ENCODE data around the gene EPN2. TPM values are rescaled to one million over a fixed set of nuclear protein-coding genes. Genes with fewer than 3 reads are reported as not detected.

The EPN2 gene
- total RNA-seq, 1 donor from 2014 or later: 74.5 TPM

DNA sequence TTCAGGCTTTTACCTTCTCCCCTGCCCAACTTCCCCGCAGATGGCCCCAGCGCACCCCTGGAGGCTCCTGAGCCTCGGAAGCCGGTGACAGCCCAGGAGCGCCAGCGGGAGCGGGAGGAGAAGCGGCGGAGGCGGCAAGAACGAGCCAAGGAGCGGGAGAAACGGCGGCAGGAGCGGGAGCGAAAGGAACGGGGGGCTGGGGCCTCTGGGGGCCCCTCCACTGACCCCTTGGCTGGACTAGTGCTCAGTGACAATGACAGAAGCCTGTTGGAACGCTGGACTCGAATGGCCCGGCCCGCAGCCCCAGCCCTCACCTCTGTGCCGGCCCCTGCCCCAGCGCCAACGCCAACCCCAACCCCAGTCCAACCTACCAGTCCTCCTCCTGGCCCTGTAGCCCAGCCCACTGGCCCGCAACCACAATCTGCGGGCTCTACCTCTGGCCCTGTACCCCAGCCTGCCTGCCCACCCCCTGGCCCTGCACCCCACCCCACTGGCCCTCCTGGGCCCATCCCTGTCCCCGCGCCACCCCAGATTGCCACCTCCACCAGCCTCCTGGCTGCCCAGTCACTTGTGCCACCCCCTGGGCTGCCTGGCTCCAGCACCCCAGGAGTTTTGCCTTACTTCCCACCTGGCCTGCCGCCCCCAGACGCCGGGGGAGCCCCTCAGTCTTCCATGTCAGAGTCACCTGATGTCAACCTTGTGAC, 144.7 kb downstream of the EPN2 start:
- H3K27ac Mint-ChIP-seq (ENCODE audit: unreplicated experiment): no peak overlapping the region
- peaks cover 12% of the 10 kb centered on the region for H3K4me1 Mint-ChIP-seq (ENCODE audit: unreplicated experiment)
- H3K4me3 Mint-ChIP-seq (ENCODE audit: unreplicated experiment): no peak overlapping the region
- H3K27me3 Mint-ChIP-seq (ENCODE audit: unreplicated experiment): peaks cover 8% of the 10 kb centered on the region
- no peaks in the 10 kb centered on the region for H3K9me3 Mint-ChIP-seq (ENCODE audit: unreplicated experiment)
- TF ChIP-seq CTCF (IDR thresholded peaks at IDR 0.05; ENCODE audit: unreplicated experiment): no peak
- H3K36me3 Mint-ChIP-seq (ENCODE audit: low read depth, unreplicated experiment): peaks cover 20% of the 10 kb centered on the region
- no peak for DNase-seq (ENCODE audit: low spot score)

DNA sequence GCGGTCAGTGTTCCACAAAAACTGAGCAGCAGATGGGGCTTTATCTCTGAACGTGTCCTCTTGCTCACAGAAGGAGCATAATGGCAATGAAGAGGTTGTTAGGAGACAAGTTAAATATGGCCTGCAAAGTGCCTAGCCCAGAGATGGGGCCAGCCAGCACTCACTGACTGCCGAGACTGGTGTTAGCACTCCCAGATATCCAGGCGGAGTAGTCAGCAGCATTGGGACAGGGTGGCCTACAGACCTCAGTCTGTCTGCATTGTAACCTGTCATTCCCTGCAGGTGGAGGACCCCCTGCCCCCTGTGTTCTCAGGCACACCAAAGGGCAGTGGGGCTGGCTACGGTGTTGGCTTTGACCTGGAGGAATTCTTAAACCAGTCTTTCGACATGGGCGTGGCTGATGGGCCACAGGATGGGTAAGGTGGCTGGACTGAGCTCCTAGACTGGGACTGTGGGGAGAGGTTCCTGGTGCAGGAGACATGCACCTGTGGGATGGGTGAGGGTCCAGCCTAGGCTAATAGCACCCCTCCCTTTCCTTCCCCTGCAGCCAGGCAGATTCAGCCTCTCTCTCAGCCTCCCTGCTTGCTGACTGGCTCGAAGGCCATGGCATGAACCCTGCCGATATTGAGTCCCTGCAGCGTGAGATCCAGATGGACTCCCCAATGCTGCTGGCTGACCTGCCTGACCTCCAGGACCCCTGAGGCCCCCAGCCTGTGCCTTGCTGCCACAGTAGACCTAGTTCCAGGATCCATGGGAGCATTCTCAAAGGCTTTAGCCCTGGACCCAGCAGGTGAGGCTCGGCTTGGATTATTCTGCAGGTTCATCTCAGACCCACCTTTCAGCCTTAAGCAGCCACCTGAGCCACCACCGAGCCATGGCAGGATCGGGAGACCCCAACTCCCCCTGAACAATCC, 145.6 kb downstream of the EPN2 start:
- no peak overlapping the region for H3K4me3 Mint-ChIP-seq (ENCODE audit: unreplicated experiment)
- no peak overlapping the region for H3K27ac Mint-ChIP-seq (ENCODE audit: unreplicated experiment)
- peaks cover 15% of the 10 kb centered on the region for H3K36me3 Mint-ChIP-seq (ENCODE audit: low read depth, unreplicated experiment)
- H3K9me3 Mint-ChIP-seq (ENCODE audit: unreplicated experiment): no peaks in the 10 kb centered on the region
- peaks cover 8% of the 10 kb centered on the region for H3K27me3 Mint-ChIP-seq (ENCODE audit: unreplicated experiment)
- TF ChIP-seq CTCF (IDR thresholded peaks at IDR 0.05; ENCODE audit: unreplicated experiment): no peak
- no peak for DNase-seq (ENCODE audit: low spot score)
- H3K4me1 Mint-ChIP-seq (ENCODE audit: unreplicated experiment): peaks cover 10% of the 10 kb centered on the region

DNA sequence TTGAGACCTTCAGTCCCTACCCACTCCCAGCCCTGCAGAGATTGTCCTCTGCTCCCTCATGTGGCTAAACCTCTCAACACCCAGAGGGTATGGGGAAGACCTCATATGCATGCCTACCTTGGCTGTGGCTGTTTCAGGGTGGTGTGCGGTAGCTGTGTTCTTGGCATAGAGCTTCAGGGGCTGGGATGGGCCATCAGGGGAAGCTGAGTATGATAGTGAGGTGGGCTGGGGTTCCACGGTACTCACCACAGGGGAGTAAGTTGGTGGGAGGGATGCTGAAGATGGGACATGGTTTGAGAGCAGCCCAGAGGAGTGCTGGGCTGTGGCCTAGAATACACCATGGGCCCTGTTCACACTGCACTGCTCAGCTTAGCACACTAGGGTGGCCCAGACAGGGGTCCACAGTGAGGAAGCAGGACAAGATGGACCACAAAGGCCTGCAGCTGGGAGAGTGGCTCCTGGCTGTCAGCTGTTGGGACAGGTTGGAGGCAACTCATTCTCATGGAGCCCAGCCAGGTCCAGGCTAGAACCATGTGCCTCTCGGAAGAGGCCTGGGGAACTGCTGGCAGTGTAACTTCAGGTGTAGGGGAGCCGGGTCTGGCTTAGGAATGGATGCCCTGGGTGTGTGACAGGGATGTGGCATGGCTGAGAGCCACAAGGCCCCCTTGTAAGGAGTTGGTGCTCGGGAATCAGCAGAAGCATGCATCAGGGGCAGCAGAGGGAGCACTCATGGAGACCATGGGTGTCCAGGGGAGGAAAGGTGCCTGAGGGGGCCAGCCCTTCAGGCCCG, 146.7 kb downstream of the EPN2 start:
- H3K4me3 Mint-ChIP-seq (ENCODE audit: unreplicated experiment): no peak overlapping the region
- no peak for DNase-seq (ENCODE audit: low spot score)
- no peaks in the 10 kb centered on the region for H3K9me3 Mint-ChIP-seq (ENCODE audit: unreplicated experiment)
- H3K27ac Mint-ChIP-seq (ENCODE audit: unreplicated experiment): no peak overlapping the region
- peaks cover 10% of the 10 kb centered on the region for H3K4me1 Mint-ChIP-seq (ENCODE audit: unreplicated experiment)
- peaks cover 15% of the 10 kb centered on the region for H3K36me3 Mint-ChIP-seq (ENCODE audit: low read depth, unreplicated experiment)
- peaks cover 11% of the 10 kb centered on the region for H3K27me3 Mint-ChIP-seq (ENCODE audit: unreplicated experiment)
- no peak for TF ChIP-seq CTCF (IDR thresholded peaks at IDR 0.05; ENCODE audit: unreplicated experiment)

DNA sequence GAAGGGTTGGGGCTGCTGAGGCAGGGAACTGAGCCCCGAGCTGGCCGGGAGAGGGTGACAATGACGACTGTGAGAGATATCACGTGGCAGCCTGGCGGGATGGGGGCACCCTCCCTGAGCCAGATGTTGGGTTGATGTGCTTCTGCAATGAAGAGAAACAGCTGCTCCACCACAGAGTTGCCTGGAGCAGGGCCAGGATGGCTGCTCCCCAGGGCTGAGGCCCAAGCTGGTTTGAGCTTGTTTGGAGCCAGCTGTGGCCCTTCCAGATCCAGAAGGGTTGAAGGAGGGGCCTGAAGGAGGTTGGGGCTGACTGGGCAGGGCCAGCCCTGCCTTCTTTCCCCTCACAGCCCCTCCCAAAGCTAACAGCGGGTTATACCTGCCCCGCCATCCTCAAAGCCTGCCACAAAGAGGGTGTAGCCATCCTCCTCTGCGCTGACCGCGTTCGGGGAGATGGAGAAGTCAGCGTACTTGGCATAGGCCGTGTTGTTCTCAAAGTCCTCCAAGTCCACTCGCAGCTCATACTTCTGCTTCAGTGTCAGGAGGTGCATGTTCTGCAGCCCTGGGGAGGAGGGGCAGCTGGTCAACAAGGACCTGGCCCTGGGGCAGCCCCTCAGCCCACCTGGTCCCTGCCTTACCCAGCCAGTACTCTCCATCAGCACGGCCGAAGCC, 147.7 kb downstream of the EPN2 start:
- Mint-ChIP-seq H3K27ac (ENCODE audit: unreplicated experiment) (no peak overlapping the region), H3K4me3 (ENCODE audit: unreplicated experiment) (no peak overlapping the region), H3K4me1 (ENCODE audit: unreplicated experiment) (peaks cover 2% of the 10 kb centered on the region), H3K9me3 (ENCODE audit: unreplicated experiment) (no peaks in the 10 kb centered on the region), H3K36me3 (ENCODE audit: low read depth, unreplicated experiment) (peaks cover 12% of the 10 kb centered on the region), H3K27me3 (ENCODE audit: unreplicated experiment) (peaks cover 9% of the 10 kb centered on the region)
- no peak for DNase-seq (ENCODE audit: low spot score)
- TF ChIP-seq CTCF (IDR thresholded peaks at IDR 0.05; ENCODE audit: unreplicated experiment): no peak
